GM12892 (cell line): ENCODE results near the gene WDR81.

Source experiments
- POLR2A ChIP-seq: IDR thresholded peaks from 2 replicates; pipeline ENCODE4 v1.6.1; 2011; ENCODE audit warnings: low read depth, low read length, control low read depth
- POLR2AphosphoS5 ChIP-seq: IDR thresholded peaks from 2 replicates; pipeline ENCODE4 v1.6.1; 2011; ENCODE audit warnings: low read depth, low read length, control low read depth

DNA sequence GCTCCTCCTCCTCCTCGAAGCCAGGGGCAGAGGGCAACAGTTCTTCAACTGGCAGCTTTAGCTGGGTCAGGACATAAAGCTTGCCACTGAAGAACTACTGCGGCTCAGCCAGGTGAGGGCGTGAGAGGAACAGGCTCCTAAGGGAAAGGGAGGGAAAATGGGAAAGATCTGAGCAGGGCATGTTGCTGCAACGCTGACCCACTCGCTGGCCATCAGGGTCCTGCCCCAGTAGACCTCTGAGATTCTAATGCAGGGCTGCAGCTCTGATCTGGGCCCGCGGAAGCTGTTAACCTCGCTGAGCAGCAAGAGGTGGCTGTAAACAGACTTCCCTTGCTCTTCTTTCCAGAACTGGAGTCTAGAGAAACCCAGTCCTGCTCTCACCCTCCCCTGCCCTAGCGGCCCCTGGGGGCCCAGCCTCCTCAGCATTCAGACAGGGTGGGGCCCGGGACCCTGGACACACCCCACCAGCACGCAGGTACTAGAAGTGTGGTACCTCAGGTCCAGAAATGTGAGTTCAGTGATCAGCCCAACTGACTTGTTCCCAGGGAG, 10.6 kb upstream of the WDR81 start:
- no peak for TF ChIP-seq POLR2A
- TF ChIP-seq POLR2AphosphoS5: no peak
